HEK293 (cell line): Measurements from ENCODE around the gene TXNDC9.

Experiments
- CTCF ChIA-PET: fragments of 350-600 bp; formaldehyde crosslinking; extraction: SDS; loops from one replicate; lab custom pipeline; 2021; ENCODE audit warnings: antibody characterized with exemption; lab: Yijun Ruan, JAX
- POLR2A ChIA-PET: fragments of 300-600 bp; formaldehyde crosslinking; extraction: SDS; loops from one replicate; lab custom pipeline; 2020; ENCODE audit warnings: antibody characterized with exemption, inconsistent platforms; lab: Yijun Ruan, JAX
- H3K27ac ChIP-seq: fragments of 200-500 bp; sonication (Bioruptor generic); 2 replicates; pipeline ENCODE4 v1.5.1; 2014; ENCODE audit warnings: low read depth, low read length, control low read depth, inconsistent platforms; ENCODE audit errors: extremely low read depth
- H3K36me3 ChIP-seq, 2 experiments: fragments of 200-500 bp in 1 of 2; sonication (Bioruptor generic) in 1 of 2; 1 replicate in 1 of 2; 2 replicates in 1 of 2; pipeline ENCODE4 v1.5.1; 2014 to 2017; ENCODE audit warnings: inconsistent platforms in 2 of 2, low read length in 2 of 2; ENCODE audit not compliant: control insufficient read depth in 2 of 2, insufficient read depth in 1 of 2
- H3K4me1 ChIP-seq: fragments of 200-500 bp; sonication (Bioruptor generic); 2 replicates; pipeline ENCODE4 v1.5.1; 2014; ENCODE audit warnings: mild to moderate bottlenecking, low read length, inconsistent platforms; ENCODE audit not compliant: control insufficient read depth, insufficient read depth
- H3K4me3 ChIP-seq: 2 replicates; pipeline ENCODE4 v1.5.1; 2011; ENCODE audit warnings: low read depth, mild to moderate bottlenecking, control low read depth, low read length, moderate library complexity
- H3K9me3 ChIP-seq: fragments of 200-500 bp; sonication (Bioruptor generic); 2 replicates; pipeline ENCODE4 v1.5.1; 2014; ENCODE audit warnings: low read depth, low read length, inconsistent platforms; ENCODE audit not compliant: control insufficient read depth, insufficient read depth
- FEZF1 ChIP-seq: fragments of 450-650 bp; formaldehyde crosslinking; IDR thresholded peaks from 2 replicates; pipeline ENCODE4 v1.5.1; 2016; ENCODE audit warnings: missing biosample characterization, missing genetic modification characterization
- GLI2 ChIP-seq: fragments of 450-650 bp; formaldehyde crosslinking; IDR thresholded peaks from 2 replicates; pipeline ENCODE4; 2017; ENCODE audit warnings: missing biosample characterization, missing genetic modification characterization, low read depth, borderline replicate concordance
- SCRT1 ChIP-seq: fragments of 450-650 bp; formaldehyde crosslinking; IDR thresholded peaks from 2 replicates; pipeline ENCODE4 v1.5.1; 2016; ENCODE audit warnings: missing biosample characterization, missing genetic modification characterization, borderline replicate concordance
- TRIM28 ChIP-seq: IDR thresholded peaks from 2 replicates; pipeline ENCODE4 v1.6.1; 2011; ENCODE audit warnings: low read length, control low read depth, borderline replicate concordance
- ZBTB48 ChIP-seq: fragments of 450-650 bp; formaldehyde crosslinking; IDR thresholded peaks from 2 replicates; pipeline ENCODE4 v1.5.1; 2016; ENCODE audit warnings: missing biosample characterization, missing genetic modification characterization
- ZBTB8A ChIP-seq: fragments of 450-650 bp; formaldehyde crosslinking; IDR thresholded peaks from 2 replicates; pipeline ENCODE4 v1.5.1; 2016; ENCODE audit warnings: missing biosample characterization, missing genetic modification characterization
- ZIC2 ChIP-seq: fragments of 450-650 bp; formaldehyde crosslinking; IDR thresholded peaks from 2 replicates; pipeline ENCODE4 v1.5.1; 2016; ENCODE audit warnings: missing biosample characterization, missing genetic modification characterization
- ZNF112 ChIP-seq: fragments of 450-650 bp; formaldehyde crosslinking; IDR thresholded peaks from 2 replicates; pipeline ENCODE4 v1.5.0; 2017; ENCODE audit warnings: missing biosample characterization, missing genetic modification characterization
- ZNF146 ChIP-seq: fragments of 450-650 bp; formaldehyde crosslinking; IDR thresholded peaks from 2 replicates; pipeline ENCODE4 v1.5.1; 2016; ENCODE audit warnings: missing biosample characterization, missing genetic modification characterization
- ZNF175 ChIP-seq: fragments of 450-650 bp; formaldehyde crosslinking; IDR thresholded peaks from 2 replicates; pipeline ENCODE4 v1.5.1; 2016; ENCODE audit warnings: missing biosample characterization, missing genetic modification characterization
- ZNF202 ChIP-seq: fragments of 450-650 bp; formaldehyde crosslinking; IDR thresholded peaks from 2 replicates; pipeline ENCODE4 v1.5.1; 2016; ENCODE audit warnings: missing biosample characterization, missing genetic modification characterization, borderline replicate concordance
- ZNF23 ChIP-seq: fragments of 450-650 bp; formaldehyde crosslinking; IDR thresholded peaks from 2 replicates; pipeline ENCODE4 v1.5.1; 2016; ENCODE audit warnings: missing biosample characterization, missing genetic modification characterization, borderline replicate concordance
- ZNF239 ChIP-seq: fragments of 450-650 bp; formaldehyde crosslinking; IDR thresholded peaks from 2 replicates; pipeline ENCODE4 v1.5.1; 2016; ENCODE audit warnings: missing biosample characterization, missing genetic modification characterization
- ZNF266 ChIP-seq: fragments of 450-650 bp; formaldehyde crosslinking; IDR thresholded peaks from 2 replicates; pipeline ENCODE4 v1.5.1; 2016; ENCODE audit warnings: missing biosample characterization, missing genetic modification characterization, low read depth
- ZNF544 ChIP-seq: fragments of 450-650 bp; formaldehyde crosslinking; IDR thresholded peaks from 2 replicates; pipeline ENCODE4 v1.5.0; 2017; ENCODE audit warnings: missing biosample characterization, missing genetic modification characterization
- ZNF548 ChIP-seq: fragments of 450-650 bp; formaldehyde crosslinking; IDR thresholded peaks from 2 replicates; pipeline ENCODE4 v1.5.1; 2016; ENCODE audit warnings: missing biosample characterization, missing genetic modification characterization
- ZNF600 ChIP-seq: fragments of 450-650 bp; formaldehyde crosslinking; IDR thresholded peaks from 2 replicates; pipeline ENCODE4 v1.5.1; 2016; ENCODE audit warnings: missing biosample characterization, missing genetic modification characterization
- ZNF610 ChIP-seq: fragments of 450-650 bp; formaldehyde crosslinking; IDR thresholded peaks from 2 replicates; pipeline ENCODE4 v1.5.1; 2016; ENCODE audit warnings: missing biosample characterization, missing genetic modification characterization, borderline replicate concordance
- ZNF629 ChIP-seq: fragments of 450-650 bp; formaldehyde crosslinking; IDR thresholded peaks from 2 replicates; pipeline ENCODE4 v1.5.1; 2017; ENCODE audit warnings: missing biosample characterization, missing genetic modification characterization
- ZNF785 ChIP-seq: fragments of 450-650 bp; formaldehyde crosslinking; IDR thresholded peaks from 2 replicates; pipeline ENCODE4 v1.5.1; 2016; ENCODE audit warnings: missing biosample characterization, missing genetic modification characterization
- TF ChIP-seq, protein P1 (sequence below): fragments of 450-650 bp; formaldehyde crosslinking; IDR thresholded peaks from 2 replicates; pipeline ENCODE4 v1.5.1; 2017; ENCODE audit warnings: missing biosample characterization, mild to moderate bottlenecking, missing genetic modification characterization, moderate library complexity
- TF ChIP-seq, protein P2 (sequence below): fragments of 450-650 bp; formaldehyde crosslinking; IDR thresholded peaks from 2 replicates; pipeline ENCODE4 v1.5.1; 2016; ENCODE audit warnings: missing biosample characterization, missing genetic modification characterization
- TF ChIP-seq, protein P3 (sequence below): fragments of 450-650 bp; formaldehyde crosslinking; IDR thresholded peaks from 2 replicates; pipeline ENCODE4 v1.5.1; 2016; ENCODE audit warnings: missing biosample characterization, missing genetic modification characterization
- TF ChIP-seq, protein P4 (sequence below): fragments of 450-650 bp; formaldehyde crosslinking; IDR thresholded peaks from 2 replicates; pipeline ENCODE4 v1.5.1; 2017; ENCODE audit warnings: missing biosample characterization, missing genetic modification characterization
- TF ChIP-seq, protein P5 (sequence below): fragments of 450-650 bp; formaldehyde crosslinking; conservative IDR thresholded peaks from 2 replicates; pipeline ENCODE4 v1.5.1; 2016; ENCODE audit warnings: low read depth, missing biosample characterization, missing genetic modification characterization

The TXNDC9 gene, protein sequence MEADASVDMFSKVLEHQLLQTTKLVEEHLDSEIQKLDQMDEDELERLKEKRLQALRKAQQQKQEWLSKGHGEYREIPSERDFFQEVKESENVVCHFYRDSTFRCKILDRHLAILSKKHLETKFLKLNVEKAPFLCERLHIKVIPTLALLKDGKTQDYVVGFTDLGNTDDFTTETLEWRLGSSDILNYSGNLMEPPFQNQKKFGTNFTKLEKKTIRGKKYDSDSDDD

DNA sequence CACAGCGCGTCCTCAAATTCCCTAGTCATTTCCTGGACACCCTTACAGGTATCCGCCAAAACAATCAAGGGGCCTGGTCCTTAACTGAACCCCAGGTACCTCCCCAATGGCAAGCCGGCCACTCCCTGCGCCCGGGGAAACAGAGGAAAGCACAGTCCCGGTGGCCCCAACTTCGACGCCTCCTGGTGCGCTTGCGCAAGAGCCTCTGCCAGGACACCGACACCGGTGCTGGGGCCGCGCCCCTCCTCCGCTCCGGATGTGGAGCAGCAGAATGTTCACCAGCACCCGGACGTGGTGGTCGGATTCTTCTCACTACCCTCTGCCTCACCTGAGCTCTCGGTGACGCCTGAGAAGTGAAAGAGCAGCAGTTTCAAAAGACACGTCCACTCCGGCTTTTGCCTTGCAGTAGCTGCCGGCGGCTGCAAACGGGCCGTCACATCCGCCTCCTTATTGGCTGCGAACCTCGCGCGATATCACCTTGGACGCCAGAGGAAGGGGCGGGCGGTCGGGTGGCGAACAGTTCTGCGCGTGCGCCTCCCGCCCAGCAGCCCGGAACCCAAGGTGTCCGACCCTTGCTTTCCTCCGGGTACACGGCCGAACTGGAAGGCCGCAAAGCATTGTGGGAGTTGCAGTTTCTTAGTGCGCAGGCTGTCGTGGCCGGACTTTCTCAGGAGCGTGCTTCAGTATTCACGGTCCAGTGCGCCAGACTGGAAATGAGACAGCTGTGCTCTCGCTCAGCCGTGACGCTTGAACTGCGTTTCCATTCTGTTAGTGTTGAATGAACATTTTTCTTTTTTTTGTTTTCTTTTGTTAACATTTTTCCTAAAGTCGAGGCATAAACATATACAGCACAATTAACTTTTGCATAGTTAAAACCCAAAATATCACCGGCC is at the start of gene TXNDC9:
TXNDC9 (minus strand) TSS at position 423 of the 893 bp plus-strand sequence. CDS start 3,123 bp downstream, outside the sequence.
- H3K4me1 ChIP-seq, result peaks cover 5% of the 10 kb centered on the region
- CTCF ChIA-PET, result interaction anchor here (0.6 to 2.7 kb wide), 12 partner anchors 12 to 687 kb away, joined by 3 to 11 read pairs (median 4); partner anchors contain the start of gene C2orf15
- POLR2A ChIA-PET, result interaction anchor here (0.8 to 4.4 kb wide), 16 partner anchors 11 to 195 kb away, joined by 3 to 33 read pairs (median 8); partner anchors contain the start of genes C2orf15, LIPT1, MITD1 and MRPL30
- no peaks in the 10 kb centered on the region for H3K9me3 ChIP-seq
- peak within 1 kb of the TSS; percentile 87 for H3K4me3 ChIP-seq
- peak within 1 kb of the TSS; percentile 78 for H3K27ac ChIP-seq
- H3K36me3 ChIP-seq, result peaks cover 18 to 22% of the 10 kb centered on the region in 2 experiments
- TF ChIP-seq ZBTB8A, result no peak
- TF ChIP-seq ZBTB48 (tag by site-specific recombination), result no peak
- TF ChIP-seq, protein P1, sequence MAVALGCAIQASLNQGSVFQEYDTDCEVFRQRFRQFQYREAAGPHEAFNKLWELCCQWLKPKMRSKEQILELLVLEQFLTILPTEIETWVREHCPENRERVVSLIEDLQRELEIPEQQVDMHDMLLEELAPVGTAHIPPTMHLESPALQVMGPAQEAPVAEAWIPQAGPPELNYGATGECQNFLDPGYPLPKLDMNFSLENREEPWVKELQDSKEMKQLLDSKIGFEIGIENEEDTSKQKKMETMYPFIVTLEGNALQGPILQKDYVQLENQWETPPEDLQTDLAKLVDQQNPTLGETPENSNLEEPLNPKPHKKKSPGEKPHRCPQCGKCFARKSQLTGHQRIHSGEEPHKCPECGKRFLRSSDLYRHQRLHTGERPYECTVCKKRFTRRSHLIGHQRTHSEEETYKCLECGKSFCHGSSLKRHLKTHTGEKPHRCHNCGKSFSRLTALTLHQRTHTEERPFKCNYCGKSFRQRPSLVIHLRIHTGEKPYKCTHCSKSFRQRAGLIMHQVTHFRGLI (tag by site-specific recombination), result no peak
- TF ChIP-seq GLI2 (tag by site-specific recombination), result no peak
- no peak for TF ChIP-seq ZNF785 (tag by site-specific recombination)
- TF ChIP-seq, protein P2, sequence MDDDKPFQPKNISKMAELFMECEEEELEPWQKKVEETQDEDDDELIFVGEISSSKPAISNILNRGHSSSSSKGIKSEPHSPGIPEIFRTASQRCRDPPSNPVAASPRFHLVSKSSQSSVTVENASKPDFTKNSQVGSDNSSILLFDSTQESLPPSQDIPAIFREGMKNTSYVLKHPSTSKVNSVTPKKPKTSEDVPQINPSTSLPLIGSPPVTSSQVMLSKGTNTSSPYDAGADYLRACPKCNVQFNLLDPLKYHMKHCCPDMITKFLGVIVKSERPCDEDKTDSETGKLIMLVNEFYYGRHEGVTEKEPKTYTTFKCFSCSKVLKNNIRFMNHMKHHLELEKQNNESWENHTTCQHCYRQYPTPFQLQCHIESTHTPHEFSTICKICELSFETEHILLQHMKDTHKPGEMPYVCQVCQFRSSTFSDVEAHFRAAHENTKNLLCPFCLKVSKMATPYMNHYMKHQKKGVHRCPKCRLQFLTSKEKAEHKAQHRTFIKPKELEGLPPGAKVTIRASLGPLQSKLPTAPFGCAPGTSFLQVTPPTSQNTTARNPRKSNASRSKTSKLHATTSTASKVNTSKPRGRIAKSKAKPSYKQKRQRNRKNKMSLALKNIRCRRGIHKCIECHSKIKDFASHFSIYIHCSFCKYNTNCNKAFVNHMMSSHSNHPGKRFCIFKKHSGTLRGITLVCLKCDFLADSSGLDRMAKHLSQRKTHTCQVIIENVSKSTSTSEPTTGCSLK (tag by site-specific recombination), result no peak
- peak; percentile 65 for TF ChIP-seq FEZF1
- TF ChIP-seq ZNF202 (tag by site-specific recombination), result no peak
- TF ChIP-seq SCRT1 (tag by site-specific recombination), result no peak
- TF ChIP-seq TRIM28, result peak; percentile 73
- TF ChIP-seq ZNF23 (tag by site-specific recombination), result no peak
- no peak for TF ChIP-seq ZNF266
- TF ChIP-seq ZNF112 (tag by site-specific recombination), result no peak
- TF ChIP-seq ZNF548, result no peak
- peak; percentile 49; the same call in 1 of the 2 replicates for TF ChIP-seq ZNF629 (tag by site-specific recombination)
- TF ChIP-seq, protein P3, sequence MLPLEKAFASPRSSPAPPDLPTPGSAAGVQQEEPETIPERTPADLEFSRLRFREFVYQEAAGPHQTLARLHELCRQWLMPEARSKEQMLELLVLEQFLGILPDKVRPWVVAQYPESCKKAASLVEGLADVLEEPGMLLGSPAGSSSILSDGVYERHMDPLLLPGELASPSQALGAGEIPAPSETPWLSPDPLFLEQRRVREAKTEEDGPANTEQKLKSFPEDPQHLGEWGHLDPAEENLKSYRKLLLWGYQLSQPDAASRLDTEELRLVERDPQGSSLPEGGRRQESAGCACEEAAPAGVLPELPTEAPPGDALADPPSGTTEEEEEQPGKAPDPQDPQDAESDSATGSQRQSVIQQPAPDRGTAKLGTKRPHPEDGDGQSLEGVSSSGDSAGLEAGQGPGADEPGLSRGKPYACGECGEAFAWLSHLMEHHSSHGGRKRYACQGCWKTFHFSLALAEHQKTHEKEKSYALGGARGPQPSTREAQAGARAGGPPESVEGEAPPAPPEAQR (tag by site-specific recombination), result no peak
- 0 out of 2 replicates have a peak, but pooled peaks have one; percentile 1 for TF ChIP-seq ZNF146 (tag by site-specific recombination)
- TF ChIP-seq ZIC2, result no peak
- TF ChIP-seq, protein P4, sequence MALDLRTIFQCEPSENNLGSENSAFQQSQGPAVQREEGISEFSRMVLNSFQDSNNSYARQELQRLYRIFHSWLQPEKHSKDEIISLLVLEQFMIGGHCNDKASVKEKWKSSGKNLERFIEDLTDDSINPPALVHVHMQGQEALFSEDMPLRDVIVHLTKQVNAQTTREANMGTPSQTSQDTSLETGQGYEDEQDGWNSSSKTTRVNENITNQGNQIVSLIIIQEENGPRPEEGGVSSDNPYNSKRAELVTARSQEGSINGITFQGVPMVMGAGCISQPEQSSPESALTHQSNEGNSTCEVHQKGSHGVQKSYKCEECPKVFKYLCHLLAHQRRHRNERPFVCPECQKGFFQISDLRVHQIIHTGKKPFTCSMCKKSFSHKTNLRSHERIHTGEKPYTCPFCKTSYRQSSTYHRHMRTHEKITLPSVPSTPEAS (tag by site-specific recombination), result 0 out of 2 replicates have a peak, but pooled peaks have one; percentile 26
- TF ChIP-seq, protein P5, sequence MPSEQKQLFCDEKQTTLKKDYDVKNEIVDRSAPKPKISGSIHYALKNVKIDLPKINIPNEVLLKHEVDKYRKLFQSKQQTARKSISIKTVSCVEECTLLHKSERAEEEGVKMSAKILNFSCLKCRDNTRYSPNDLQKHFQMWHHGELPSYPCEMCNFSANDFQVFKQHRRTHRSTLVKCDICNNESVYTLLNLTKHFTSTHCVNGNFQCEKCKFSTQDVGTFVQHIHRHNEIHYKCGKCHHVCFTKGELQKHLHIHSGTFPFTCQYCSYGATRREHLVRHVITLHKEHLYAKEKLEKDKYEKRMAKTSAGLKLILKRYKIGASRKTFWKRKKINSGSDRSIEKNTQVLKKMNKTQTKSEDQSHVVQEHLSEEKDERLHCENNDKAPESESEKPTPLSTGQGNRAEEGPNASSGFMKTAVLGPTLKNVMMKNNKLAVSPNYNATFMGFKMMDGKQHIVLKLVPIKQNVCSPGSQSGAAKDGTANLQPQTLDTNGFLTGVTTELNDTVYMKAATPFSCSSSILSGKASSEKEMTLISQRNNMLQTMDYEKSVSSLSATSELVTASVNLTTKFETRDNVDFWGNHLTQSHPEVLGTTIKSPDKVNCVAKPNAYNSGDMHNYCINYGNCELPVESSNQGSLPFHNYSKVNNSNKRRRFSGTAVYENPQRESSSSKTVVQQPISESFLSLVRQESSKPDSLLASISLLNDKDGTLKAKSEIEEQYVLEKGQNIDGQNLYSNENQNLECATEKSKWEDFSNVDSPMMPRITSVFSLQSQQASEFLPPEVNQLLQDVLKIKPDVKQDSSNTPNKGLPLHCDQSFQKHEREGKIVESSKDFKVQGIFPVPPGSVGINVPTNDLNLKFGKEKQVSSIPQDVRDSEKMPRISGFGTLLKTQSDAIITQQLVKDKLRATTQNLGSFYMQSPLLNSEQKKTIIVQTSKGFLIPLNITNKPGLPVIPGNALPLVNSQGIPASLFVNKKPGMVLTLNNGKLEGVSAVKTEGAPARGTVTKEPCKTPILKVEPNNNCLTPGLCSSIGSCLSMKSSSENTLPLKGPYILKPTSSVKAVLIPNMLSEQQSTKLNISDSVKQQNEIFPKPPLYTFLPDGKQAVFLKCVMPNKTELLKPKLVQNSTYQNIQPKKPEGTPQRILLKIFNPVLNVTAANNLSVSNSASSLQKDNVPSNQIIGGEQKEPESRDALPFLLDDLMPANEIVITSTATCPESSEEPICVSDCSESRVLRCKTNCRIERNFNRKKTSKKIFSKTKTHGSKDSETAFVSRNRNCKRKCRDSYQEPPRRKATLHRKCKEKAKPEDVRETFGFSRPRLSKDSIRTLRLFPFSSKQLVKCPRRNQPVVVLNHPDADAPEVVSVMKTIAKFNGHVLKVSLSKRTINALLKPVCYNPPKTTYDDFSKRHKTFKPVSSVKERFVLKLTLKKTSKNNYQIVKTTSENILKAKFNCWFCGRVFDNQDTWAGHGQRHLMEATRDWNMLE (tag by site-specific recombination), result peak; percentile 45
- no peak for TF ChIP-seq ZNF239
- TF ChIP-seq ZNF175 (tag by site-specific recombination), result no peak
- peak; percentile 58; the same call in 1 of the 2 replicates for TF ChIP-seq ZNF610 (tag by site-specific recombination)
- no peak for TF ChIP-seq ZNF544 (tag by site-specific recombination)
- TF ChIP-seq ZNF600, result peak; percentile 48; the same call in 1 of the 2 replicates
